Body of pancreas (tissue), 4 donors: Measurements from ENCODE around the gene MFSD12.
"Not testable (repeated sequence)": the region's sequence is repeated elsewhere in the genome, so short reads cannot be mapped to it uniquely, and the experiment has no call there.

Experiments
- POLR2A ChIP-seq, 3 donors: fragments of 450-650 bp; IDR thresholded peaks; one replicate each; pipeline ENCODE4 v1.6.1; 2016; ENCODE audit warnings: antibody characterized with exemption in 3 of 3, mild to moderate bottlenecking in 2 of 3
- TF ChIP-seq, protein P1 (sequence below), 7 experiments: fragments of 450-650 bp in 4 of 7; fragments of 200-600 bp in 3 of 7; sonication (generic) in 3 of 7; IDR thresholded peaks; one replicate each; pipeline ENCODE4 v1.5.1; 2016 to 2019; ENCODE audit warnings: antibody characterized with exemption in 7 of 7

GRCh38 chr19:3508121-3508661 lies 49.2 kb downstream of the MFSD12 start:
- TF ChIP-seq, protein P1, sequence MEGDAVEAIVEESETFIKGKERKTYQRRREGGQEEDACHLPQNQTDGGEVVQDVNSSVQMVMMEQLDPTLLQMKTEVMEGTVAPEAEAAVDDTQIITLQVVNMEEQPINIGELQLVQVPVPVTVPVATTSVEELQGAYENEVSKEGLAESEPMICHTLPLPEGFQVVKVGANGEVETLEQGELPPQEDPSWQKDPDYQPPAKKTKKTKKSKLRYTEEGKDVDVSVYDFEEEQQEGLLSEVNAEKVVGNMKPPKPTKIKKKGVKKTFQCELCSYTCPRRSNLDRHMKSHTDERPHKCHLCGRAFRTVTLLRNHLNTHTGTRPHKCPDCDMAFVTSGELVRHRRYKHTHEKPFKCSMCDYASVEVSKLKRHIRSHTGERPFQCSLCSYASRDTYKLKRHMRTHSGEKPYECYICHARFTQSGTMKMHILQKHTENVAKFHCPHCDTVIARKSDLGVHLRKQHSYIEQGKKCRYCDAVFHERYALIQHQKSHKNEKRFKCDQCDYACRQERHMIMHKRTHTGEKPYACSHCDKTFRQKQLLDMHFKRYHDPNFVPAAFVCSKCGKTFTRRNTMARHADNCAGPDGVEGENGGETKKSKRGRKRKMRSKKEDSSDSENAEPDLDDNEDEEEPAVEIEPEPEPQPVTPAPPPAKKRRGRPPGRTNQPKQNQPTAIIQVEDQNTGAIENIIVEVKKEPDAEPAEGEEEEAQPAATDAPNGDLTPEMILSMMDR (IDR thresholded peaks at IDR 0.05): not testable (repeated sequence)
- TF ChIP-seq POLR2A (IDR thresholded peaks at IDR 0.05): not testable (repeated sequence)
